Neural cell (in vitro differentiated cells): ENCODE measurements around the gene GPR107. TPM values are rescaled to one million over a fixed set of nuclear protein-coding genes. Genes with fewer than 3 reads are reported as not detected.

Source experiments
- H2AFZ ChIP-seq: fragments of 200-600, 300-800 bp; sonication (generic), shearing (Covaris generic); 2 replicates; pipeline ENCODE4 v1.6.0; 2014; ENCODE audit warnings: low read depth, mild to moderate bottlenecking, antibody characterized with exemption, low read length, moderate library complexity
- H3F3A ChIP-seq: fragments of 200-600 bp; shearing (Covaris generic); 2 replicates; pipeline ENCODE4 v1.6.1; 2016; ENCODE audit warnings: mild to moderate bottlenecking, moderate library complexity, mixed read lengths, antibody characterized with exemption, low read length; ENCODE audit not compliant: insufficient read depth, poor library complexity, severe bottlenecking
- H3K27ac ChIP-seq: fragments of 200-600, 300-800 bp; sonication (generic), shearing (Covaris generic); 2 replicates; pipeline ENCODE4 v1.5.1; 2014; ENCODE audit warnings: mild to moderate bottlenecking, low read length, moderate library complexity
- H3K27me3 ChIP-seq: fragments of 300-800, 200-600 bp; sonication (generic), shearing (Covaris generic); 2 replicates; pipeline ENCODE4 v1.6.0; 2014; ENCODE audit warnings: mild to moderate bottlenecking, low read depth, low read length, moderate library complexity; ENCODE audit not compliant: insufficient read depth
- H3K36me3 ChIP-seq: fragments of 300-800, 200-600 bp; sonication (generic), shearing (Covaris generic); 2 replicates; pipeline ENCODE4 v1.5.1; 2014; ENCODE audit warnings: mild to moderate bottlenecking, antibody characterized with exemption, low read length, moderate library complexity; ENCODE audit not compliant: insufficient read depth
- H3K4me2 ChIP-seq: fragments of 300-800, 200-600 bp; sonication (generic), shearing (Covaris generic); 2 replicates; pipeline ENCODE4 v1.6.0; 2014; ENCODE audit warnings: mild to moderate bottlenecking, low read length
- H3K4me3 ChIP-seq: fragments of 300-800, 200-600 bp; sonication (generic), shearing (Covaris generic); 2 replicates; pipeline ENCODE4 v1.5.1; 2014; ENCODE audit warnings: mild to moderate bottlenecking, low read length, moderate library complexity
- H3K79me2 ChIP-seq: fragments of 200-600 bp; shearing (Covaris generic); replicated peaks from 2 replicates; pipeline ENCODE4 v1.6.0; 2014; ENCODE audit warnings: mild to moderate bottlenecking, low read length, moderate library complexity; ENCODE audit not compliant: insufficient read depth
- H3K9ac ChIP-seq: fragments of 300-800, 200-600 bp; sonication (generic), shearing (Covaris generic); 2 replicates; pipeline ENCODE4 v1.6.1; 2016; ENCODE audit warnings: mild to moderate bottlenecking, low read length, mixed read lengths
- H3K9me2 ChIP-seq: fragments of 200-600 bp; shearing (Covaris generic); 2 replicates; pipeline ENCODE4 v1.6.1; 2016; ENCODE audit warnings: mild to moderate bottlenecking, low read length, mixed read lengths; ENCODE audit not compliant: insufficient read depth
- H3K9me3 ChIP-seq: fragments of 200-600, 300-800 bp; sonication (generic), shearing (Covaris generic); 2 replicates; pipeline ENCODE4 v1.6.1; 2016; ENCODE audit warnings: mild to moderate bottlenecking, mixed run types, low read length, moderate library complexity, mixed read lengths
- H4K20me1 ChIP-seq: fragments of 200-600 bp; shearing (Covaris generic); 2 replicates; pipeline ENCODE4 v1.6.1; 2016; ENCODE audit warnings: mild to moderate bottlenecking, mixed run types; ENCODE audit not compliant: insufficient read depth
- EP300 ChIP-seq: fragments of 450-650 bp; conservative IDR thresholded peaks from 2 replicates; pipeline ENCODE4 v1.6.1; 2014; ENCODE audit warnings: antibody characterized with exemption, mild to moderate bottlenecking, moderate library complexity; ENCODE audit not compliant: poor library complexity, severe bottlenecking
- EZH2 ChIP-seq: fragments of 200-600, 300-800 bp; shearing (Covaris generic), sonication (generic); IDR thresholded peaks from 2 replicates; pipeline ENCODE4 v1.6.1; 2014; ENCODE audit warnings: antibody characterized with exemption, low read length, borderline replicate concordance, mild to moderate bottlenecking; ENCODE audit not compliant: insufficient read depth, poor library complexity, severe bottlenecking
- MXI1 ChIP-seq: fragments of 450-650 bp; conservative IDR thresholded peaks from 2 replicates; pipeline ENCODE4 v1.6.1; 2014; ENCODE audit warnings: antibody characterized with exemption, mild to moderate bottlenecking; ENCODE audit not compliant: poor library complexity, severe bottlenecking
- RAD21 ChIP-seq: fragments of 450-650 bp; conservative IDR thresholded peaks from 2 replicates; pipeline ENCODE4 v1.6.1; 2014; ENCODE audit warnings: antibody characterized with exemption, mild to moderate bottlenecking, moderate library complexity
- SMC3 ChIP-seq: fragments of 450-650 bp; conservative IDR thresholded peaks from 2 replicates; pipeline ENCODE4 v1.6.1; 2014; ENCODE audit warnings: antibody characterized with exemption, mild to moderate bottlenecking, moderate library complexity; ENCODE audit not compliant: poor library complexity
- TAF1 ChIP-seq: IDR thresholded peaks from 2 replicates; pipeline ENCODE4 v1.6.1; 2012; ENCODE audit warnings: low read depth
- polyA plus RNA-seq: library from polyadenylated mRNA; depleted of rRNA; stranded (reverse); fragments of >200 nt; gene quantifications from 2 replicates; pipeline ENCODE4 v1.2.3, GENCODE V29; 2014
- TF ChIP-seq, protein P1 (sequence below): IDR thresholded peaks from 2 replicates; pipeline ENCODE4 v1.6.1; 2012; ENCODE audit warnings: borderline replicate concordance
- TF ChIP-seq, protein P2 (sequence below): fragments of 450-650 bp; IDR thresholded peaks from 2 replicates; pipeline ENCODE4 v1.5.1; 2014; ENCODE audit warnings: antibody characterized with exemption, mild to moderate bottlenecking, moderate library complexity; ENCODE audit not compliant: poor library complexity, severe bottlenecking

The GPR107 gene
- polyA plus RNA-seq, 1 donor from 2014 or later = 21.5 TPM

DNA sequence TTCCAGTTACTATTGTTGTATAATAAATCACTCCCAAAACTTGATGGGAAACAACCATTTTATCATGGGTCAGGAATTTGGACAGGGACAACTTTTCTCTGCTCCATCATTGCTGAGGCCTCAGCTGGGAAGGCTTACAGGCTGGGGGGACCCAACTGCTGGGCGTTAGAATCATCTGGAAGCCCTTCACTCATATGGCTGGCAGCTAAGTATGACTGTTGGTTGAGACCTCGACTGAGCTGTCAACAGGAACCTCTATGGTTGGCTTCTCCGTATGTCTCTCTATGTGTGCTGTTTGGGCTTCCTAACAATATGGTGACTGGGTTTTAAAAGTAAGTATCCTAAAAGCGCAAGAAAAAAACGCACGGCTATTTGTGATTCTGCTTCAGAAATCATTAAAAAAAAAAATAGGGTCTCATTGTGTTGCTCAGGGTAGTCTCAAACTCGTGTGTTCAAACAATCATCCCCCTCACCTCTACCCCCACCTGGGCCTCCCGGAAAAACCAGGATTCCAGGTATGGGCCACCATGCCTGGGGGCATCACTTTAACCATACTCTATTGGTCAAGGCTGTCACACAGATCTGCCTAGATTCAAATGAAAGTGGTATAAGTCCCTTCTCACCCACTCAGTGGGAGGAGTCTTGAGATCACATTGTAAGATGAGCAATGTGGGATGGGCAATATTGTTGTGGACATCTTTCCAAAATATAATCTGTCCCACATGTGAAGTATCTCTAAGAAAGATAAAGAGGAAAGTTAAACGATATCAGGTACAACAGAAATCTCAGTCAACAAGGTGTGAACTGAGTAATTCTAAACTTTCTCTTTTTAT, 26.0 kb upstream of the GPR107 start:
- Histone ChIP-seq H3K79me2 (peaks cover 14% of the 10 kb centered on the region), H4K20me1 (no peaks in the 10 kb centered on the region), H3K36me3 (no peaks in the 10 kb centered on the region)

DNA sequence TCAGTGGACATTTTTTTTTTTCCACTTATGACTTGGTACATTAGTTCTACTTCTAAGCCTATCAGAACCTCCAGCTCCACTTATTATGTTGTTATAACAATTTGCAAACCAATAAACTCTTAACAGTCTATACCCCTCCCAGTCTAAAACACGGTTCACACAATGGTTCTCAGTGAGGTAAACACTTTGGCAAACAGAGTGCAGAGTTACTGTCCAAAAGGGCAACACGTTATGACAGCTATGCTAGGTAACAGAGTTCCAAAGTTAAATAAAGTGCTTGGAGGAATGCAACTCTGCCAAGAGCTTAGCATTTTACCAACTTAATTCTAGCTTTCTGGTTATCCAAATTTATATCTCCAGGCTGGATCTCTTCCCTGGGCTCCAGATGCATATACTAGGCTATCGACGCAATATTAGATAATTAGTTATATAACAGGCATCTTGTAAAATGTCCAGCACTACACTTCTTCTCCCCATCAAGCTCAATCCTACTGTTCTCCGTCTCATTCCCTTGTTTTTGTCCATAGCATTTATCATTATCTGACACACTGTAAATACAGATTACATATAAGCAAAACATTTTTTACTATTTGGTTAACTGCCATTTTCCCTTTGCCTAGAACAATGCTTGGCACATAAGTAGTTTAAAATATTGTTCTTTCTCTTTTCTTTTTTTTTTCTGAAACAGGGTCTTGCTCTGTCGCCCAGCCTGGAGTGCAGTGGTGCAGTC, 25.0 kb upstream of the GPR107 start:
- Histone ChIP-seq H3K36me3 (no peaks in the 10 kb centered on the region), H3K4me3 (no peak overlapping the region), H3K9me2 (no peaks in the 10 kb centered on the region), H2AFZ (no peak overlapping the region), H3K27me3 (no peaks in the 10 kb centered on the region), H3F3A (no peaks in the 10 kb centered on the region), H3K9me3 (no peaks in the 10 kb centered on the region), H3K79me2 (peaks cover 19% of the 10 kb centered on the region), H3K9ac (no peak overlapping the region), H4K20me1 (no peaks in the 10 kb centered on the region), H3K4me2 (no peak overlapping the region), H3K27ac (no peak overlapping the region)
- no peak for TF ChIP-seq EP300
- TF ChIP-seq MXI1 = no peak
- no peak for TF ChIP-seq TAF1
- no peak for TF ChIP-seq SMC3
- TF ChIP-seq RAD21 = no peak
- TF ChIP-seq, protein P1, sequence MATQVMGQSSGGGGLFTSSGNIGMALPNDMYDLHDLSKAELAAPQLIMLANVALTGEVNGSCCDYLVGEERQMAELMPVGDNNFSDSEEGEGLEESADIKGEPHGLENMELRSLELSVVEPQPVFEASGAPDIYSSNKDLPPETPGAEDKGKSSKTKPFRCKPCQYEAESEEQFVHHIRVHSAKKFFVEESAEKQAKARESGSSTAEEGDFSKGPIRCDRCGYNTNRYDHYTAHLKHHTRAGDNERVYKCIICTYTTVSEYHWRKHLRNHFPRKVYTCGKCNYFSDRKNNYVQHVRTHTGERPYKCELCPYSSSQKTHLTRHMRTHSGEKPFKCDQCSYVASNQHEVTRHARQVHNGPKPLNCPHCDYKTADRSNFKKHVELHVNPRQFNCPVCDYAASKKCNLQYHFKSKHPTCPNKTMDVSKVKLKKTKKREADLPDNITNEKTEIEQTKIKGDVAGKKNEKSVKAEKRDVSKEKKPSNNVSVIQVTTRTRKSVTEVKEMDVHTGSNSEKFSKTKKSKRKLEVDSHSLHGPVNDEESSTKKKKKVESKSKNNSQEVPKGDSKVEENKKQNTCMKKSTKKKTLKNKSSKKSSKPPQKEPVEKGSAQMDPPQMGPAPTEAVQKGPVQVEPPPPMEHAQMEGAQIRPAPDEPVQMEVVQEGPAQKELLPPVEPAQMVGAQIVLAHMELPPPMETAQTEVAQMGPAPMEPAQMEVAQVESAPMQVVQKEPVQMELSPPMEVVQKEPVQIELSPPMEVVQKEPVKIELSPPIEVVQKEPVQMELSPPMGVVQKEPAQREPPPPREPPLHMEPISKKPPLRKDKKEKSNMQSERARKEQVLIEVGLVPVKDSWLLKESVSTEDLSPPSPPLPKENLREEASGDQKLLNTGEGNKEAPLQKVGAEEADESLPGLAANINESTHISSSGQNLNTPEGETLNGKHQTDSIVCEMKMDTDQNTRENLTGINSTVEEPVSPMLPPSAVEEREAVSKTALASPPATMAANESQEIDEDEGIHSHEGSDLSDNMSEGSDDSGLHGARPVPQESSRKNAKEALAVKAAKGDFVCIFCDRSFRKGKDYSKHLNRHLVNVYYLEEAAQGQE = no peak
- TF ChIP-seq, protein P2, sequence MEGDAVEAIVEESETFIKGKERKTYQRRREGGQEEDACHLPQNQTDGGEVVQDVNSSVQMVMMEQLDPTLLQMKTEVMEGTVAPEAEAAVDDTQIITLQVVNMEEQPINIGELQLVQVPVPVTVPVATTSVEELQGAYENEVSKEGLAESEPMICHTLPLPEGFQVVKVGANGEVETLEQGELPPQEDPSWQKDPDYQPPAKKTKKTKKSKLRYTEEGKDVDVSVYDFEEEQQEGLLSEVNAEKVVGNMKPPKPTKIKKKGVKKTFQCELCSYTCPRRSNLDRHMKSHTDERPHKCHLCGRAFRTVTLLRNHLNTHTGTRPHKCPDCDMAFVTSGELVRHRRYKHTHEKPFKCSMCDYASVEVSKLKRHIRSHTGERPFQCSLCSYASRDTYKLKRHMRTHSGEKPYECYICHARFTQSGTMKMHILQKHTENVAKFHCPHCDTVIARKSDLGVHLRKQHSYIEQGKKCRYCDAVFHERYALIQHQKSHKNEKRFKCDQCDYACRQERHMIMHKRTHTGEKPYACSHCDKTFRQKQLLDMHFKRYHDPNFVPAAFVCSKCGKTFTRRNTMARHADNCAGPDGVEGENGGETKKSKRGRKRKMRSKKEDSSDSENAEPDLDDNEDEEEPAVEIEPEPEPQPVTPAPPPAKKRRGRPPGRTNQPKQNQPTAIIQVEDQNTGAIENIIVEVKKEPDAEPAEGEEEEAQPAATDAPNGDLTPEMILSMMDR = no peak
- no peak for TF ChIP-seq EZH2

More for the DNA sequence above, 26.0 kb upstream of the GPR107 start:
- Histone ChIP-seq H3K27ac (no peak overlapping the region), H2AFZ (no peak overlapping the region), H3K9me2 (no peaks in the 10 kb centered on the region), H3K4me2 (no peak overlapping the region), H3K27me3 (no peaks in the 10 kb centered on the region), H3K4me3 (no peak overlapping the region), H3F3A (no peaks in the 10 kb centered on the region), H3K9me3 (no peaks in the 10 kb centered on the region), H3K9ac (no peak overlapping the region)
- TF ChIP-seq, protein P2 = no peak
- TF ChIP-seq TAF1 = no peak
- TF ChIP-seq EP300 = no peak
- TF ChIP-seq, protein P1 = no peak
- no peak for TF ChIP-seq SMC3
